Vagina (tissue), 2 donors: Measurements from ENCODE around the gene LIPT2.

Experiments used
- CTCF ChIP-seq, 3 experiments: fragments of 450-650 bp in 2 of 3; fragments of 200-600 bp in 1 of 3; sonication (generic) in 1 of 3; IDR thresholded peaks; one replicate each; pipeline ENCODE4 v1.5.1; 2017 to 2019; ENCODE audit warnings: antibody characterized with exemption in 3 of 3, mild to moderate bottlenecking in 2 of 3, moderate library complexity in 2 of 3
- POLR2AphosphoS5 ChIP-seq, 2 donors: sonication (generic); formaldehyde crosslinking; IDR thresholded peaks; one replicate each; pipeline ENCODE4 v1.9.0; 2017; ENCODE audit warnings: antibody characterized with exemption in 2 of 2, mild to moderate bottlenecking in 2 of 2, low read depth in 1 of 2; ENCODE audit not compliant: insufficient read depth in 1 of 2

- TF ChIP-seq CTCF (IDR thresholded peaks at IDR 0.05) = no peak
- TF ChIP-seq POLR2AphosphoS5 (IDR thresholded peaks at IDR 0.05; ENCODE audit: insufficient read depth in 1 of 2, low read depth in 1 of 2) = no peak
Measured at GRCh38 chr11:74524978-74525377, 31.5 kb upstream of the LIPT2 start.
